Measurements from ENCODE around the gene HIF3A. TPM values are rescaled to one million over a fixed set of nuclear protein-coding genes. Genes with fewer than 3 reads are reported as not detected.
A peak's percentile ranks its signal among the peaks of the same experiment; 100 is the strongest.

HIF3A gene
- total and polyA plus RNA-seq, 9 of the 15 experiments (the other 6 are each of a cell fraction or from before 2014, with no cell fraction given), result 0.29 TPM; not detected in 8

DNA sequence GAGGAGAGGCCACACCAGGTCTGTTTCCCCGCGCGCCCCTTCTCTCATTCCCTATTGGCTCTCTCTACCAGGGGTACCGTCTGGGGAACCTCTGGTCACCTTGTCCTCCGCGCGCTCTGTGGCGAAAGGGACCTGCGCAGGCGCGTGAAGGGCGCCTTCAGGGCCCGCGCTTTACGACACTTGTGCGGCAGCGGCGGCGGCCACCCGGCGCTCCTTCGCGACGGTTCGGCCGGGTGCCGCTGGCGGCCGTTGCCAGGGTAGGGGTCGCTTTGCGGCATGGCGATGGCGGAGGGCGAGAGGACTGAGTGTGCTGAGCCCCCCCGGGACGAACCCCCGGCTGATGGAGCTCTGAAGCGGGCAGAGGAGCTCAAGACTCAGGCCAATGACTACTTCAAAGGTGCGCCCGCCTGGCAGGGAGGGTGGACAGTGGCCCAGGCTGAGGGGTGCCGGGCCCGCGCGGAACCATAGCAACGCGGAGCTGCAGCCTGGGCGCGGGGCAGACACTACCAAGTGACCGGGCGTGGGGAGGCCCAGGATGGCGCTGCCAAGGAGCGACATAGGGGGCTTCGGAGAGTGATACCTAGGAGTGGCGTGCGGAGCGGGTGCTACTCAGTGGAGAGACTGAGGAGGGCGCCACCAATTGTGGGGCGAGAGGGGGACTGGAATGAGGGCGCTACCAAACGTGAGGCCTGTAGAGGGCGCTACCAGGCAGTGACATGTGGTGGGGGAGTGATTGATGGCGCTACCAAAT lies 50.2 kb downstream of the HIF3A start, which contains the start of gene PPP5C (continued):
- no peak for TF ChIP-seq ZBTB8A (IDR thresholded peaks at IDR 0.05; ENCODE audit: partially characterized antibody)
- peak; percentile 61; the same call in 1 of the 2 replicates for TF ChIP-seq KLF16 (IDR thresholded peaks at IDR 0.05)
- TF ChIP-seq XRCC5 (IDR thresholded peaks at IDR 0.05; ENCODE audit: low read depth, low read length), result 0 out of 2 replicates have a peak, but pooled peaks have one; percentile 55
- TF ChIP-seq MLX (CRISPR knock-in tag; conservative IDR thresholded peaks at IDR 0.05), result no peak
- TF ChIP-seq TCF7L2 (IDR thresholded peaks at IDR 0.05; ENCODE audit: low read depth, low read length), result peak; percentile 53; the same call in 1 of the 2 replicates
- TF ChIP-seq, protein P1, sequence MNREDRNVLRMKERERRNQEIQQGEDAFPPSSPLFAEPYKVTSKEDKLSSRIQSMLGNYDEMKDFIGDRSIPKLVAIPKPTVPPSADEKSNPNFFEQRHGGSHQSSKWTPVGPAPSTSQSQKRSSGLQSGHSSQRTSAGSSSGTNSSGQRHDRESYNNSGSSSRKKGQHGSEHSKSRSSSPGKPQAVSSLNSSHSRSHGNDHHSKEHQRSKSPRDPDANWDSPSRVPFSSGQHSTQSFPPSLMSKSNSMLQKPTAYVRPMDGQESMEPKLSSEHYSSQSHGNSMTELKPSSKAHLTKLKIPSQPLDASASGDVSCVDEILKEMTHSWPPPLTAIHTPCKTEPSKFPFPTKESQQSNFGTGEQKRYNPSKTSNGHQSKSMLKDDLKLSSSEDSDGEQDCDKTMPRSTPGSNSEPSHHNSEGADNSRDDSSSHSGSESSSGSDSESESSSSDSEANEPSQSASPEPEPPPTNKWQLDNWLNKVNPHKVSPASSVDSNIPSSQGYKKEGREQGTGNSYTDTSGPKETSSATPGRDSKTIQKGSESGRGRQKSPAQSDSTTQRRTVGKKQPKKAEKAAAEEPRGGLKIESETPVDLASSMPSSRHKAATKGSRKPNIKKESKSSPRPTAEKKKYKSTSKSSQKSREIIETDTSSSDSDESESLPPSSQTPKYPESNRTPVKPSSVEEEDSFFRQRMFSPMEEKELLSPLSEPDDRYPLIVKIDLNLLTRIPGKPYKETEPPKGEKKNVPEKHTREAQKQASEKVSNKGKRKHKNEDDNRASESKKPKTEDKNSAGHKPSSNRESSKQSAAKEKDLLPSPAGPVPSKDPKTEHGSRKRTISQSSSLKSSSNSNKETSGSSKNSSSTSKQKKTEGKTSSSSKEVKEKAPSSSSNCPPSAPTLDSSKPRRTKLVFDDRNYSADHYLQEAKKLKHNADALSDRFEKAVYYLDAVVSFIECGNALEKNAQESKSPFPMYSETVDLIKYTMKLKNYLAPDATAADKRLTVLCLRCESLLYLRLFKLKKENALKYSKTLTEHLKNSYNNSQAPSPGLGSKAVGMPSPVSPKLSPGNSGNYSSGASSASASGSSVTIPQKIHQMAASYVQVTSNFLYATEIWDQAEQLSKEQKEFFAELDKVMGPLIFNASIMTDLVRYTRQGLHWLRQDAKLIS (CRISPR knock-in tag; IDR thresholded peaks at IDR 0.05), result peak; percentile 54
- TF ChIP-seq, protein P2, sequence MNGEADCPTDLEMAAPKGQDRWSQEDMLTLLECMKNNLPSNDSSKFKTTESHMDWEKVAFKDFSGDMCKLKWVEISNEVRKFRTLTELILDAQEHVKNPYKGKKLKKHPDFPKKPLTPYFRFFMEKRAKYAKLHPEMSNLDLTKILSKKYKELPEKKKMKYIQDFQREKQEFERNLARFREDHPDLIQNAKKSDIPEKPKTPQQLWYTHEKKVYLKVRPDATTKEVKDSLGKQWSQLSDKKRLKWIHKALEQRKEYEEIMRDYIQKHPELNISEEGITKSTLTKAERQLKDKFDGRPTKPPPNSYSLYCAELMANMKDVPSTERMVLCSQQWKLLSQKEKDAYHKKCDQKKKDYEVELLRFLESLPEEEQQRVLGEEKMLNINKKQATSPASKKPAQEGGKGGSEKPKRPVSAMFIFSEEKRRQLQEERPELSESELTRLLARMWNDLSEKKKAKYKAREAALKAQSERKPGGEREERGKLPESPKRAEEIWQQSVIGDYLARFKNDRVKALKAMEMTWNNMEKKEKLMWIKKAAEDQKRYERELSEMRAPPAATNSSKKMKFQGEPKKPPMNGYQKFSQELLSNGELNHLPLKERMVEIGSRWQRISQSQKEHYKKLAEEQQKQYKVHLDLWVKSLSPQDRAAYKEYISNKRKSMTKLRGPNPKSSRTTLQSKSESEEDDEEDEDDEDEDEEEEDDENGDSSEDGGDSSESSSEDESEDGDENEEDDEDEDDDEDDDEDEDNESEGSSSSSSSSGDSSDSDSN (IDR thresholded peaks at IDR 0.05; ENCODE audit: borderline replicate concordance in 1 of 2, low read depth in 2 of 2, low read length in 2 of 2), result peak in 1 of 2 experiments; percentile 36; a peak in 1 of 4 replicates
- TF ChIP-seq PKNOX1 (IDR thresholded peaks at IDR 0.05), result peak; percentile 98
- no peak for TF ChIP-seq CBFA2T3 (IDR thresholded peaks at IDR 0.05)
- TF ChIP-seq HEY1 (CRISPR knock-in tag; IDR thresholded peaks at IDR 0.05; ENCODE audit: borderline replicate concordance), result no peak
- TF ChIP-seq ZNF445 (CRISPR knock-in tag; IDR thresholded peaks at IDR 0.05; ENCODE audit: low read depth), result no peak
- TF ChIP-seq NFYB (IDR thresholded peaks at IDR 0.05; ENCODE audit: extremely low read depth, insufficient read length), result peak; percentile 45
- TF ChIP-seq CBX2 (IDR thresholded peaks at IDR 0.05; ENCODE audit: insufficient read depth, low read length, poor library complexity, severe bottlenecking), result no peak
- no peak for TF ChIP-seq CGGBP1 (CRISPR knock-in tag; IDR thresholded peaks at IDR 0.05)
- TF ChIP-seq ZNF398 (CRISPR knock-in tag; IDR thresholded peaks at IDR 0.05), result no peak
- TF ChIP-seq ZNF197 (CRISPR knock-in tag; IDR thresholded peaks at IDR 0.05; ENCODE audit: low read depth), result no peak
